Liver (tissue), 9 donors: Measurements from ENCODE around the gene SEC22A. TPM values are rescaled to one million over a fixed set of nuclear protein-coding genes. Genes with fewer than 3 reads are reported as not detected.

Source experiments
- DNase-seq: peaks from one replicate; pipeline ENCODE4 v3.0.0-alpha.2; 2017; ENCODE audit warnings: low spot score
- H3K27ac ChIP-seq, 2 donors: one replicate each; pipeline ENCODE4 v1.7.0; 2013; ENCODE audit warnings: inconsistent platforms in 2 of 2, low read length in 2 of 2, control low read depth in 1 of 2, low read depth in 1 of 2, mild to moderate bottlenecking in 1 of 2
- H3K27me3 ChIP-seq, 4 donors: one replicate each; pipeline versions ENCODE4 v1.6.1 to v1.7.0; 2013; ENCODE audit warnings: low read length in 3 of 4, inconsistent platforms in 1 of 4, mild to moderate bottlenecking in 1 of 4, moderate library complexity in 1 of 4; ENCODE audit not compliant: control insufficient read depth in 4 of 4, insufficient read depth in 4 of 4
- H3K36me3 ChIP-seq, 4 donors: one replicate each; pipeline versions ENCODE4 v1.6.1 to v1.7.0; 2013; ENCODE audit warnings: low read length in 3 of 4, mild to moderate bottlenecking in 3 of 4, low read depth in 1 of 4, moderate library complexity in 1 of 4; ENCODE audit not compliant: control insufficient read depth in 4 of 4, insufficient read depth in 3 of 4
- H3K4me1 ChIP-seq, 4 donors: one replicate each; pipeline versions ENCODE4 v1.6.1 to v1.7.0; 2013; ENCODE audit warnings: low read length in 3 of 4, mild to moderate bottlenecking in 3 of 4, moderate library complexity in 1 of 4; ENCODE audit not compliant: control insufficient read depth in 4 of 4, insufficient read depth in 4 of 4
- H3K4me3 ChIP-seq, 3 donors: one replicate each; pipeline versions ENCODE4 v1.6.1 to v1.7.0; 2013; ENCODE audit warnings: low read length in 3 of 3, control low read depth in 1 of 3, low read depth in 1 of 3, mild to moderate bottlenecking in 1 of 3
- H3K9ac ChIP-seq, 2 donors: one replicate each; pipeline ENCODE4 v1.7.0; 2013; ENCODE audit warnings: low read length in 2 of 2, mild to moderate bottlenecking in 2 of 2, moderate library complexity in 2 of 2, control low read depth in 1 of 2, low read depth in 1 of 2
- H3K9me3 ChIP-seq, 4 donors: one replicate each; pipeline versions ENCODE4 v1.6.1 to v1.7.0; 2013; ENCODE audit warnings: low read length in 3 of 4; ENCODE audit not compliant: control insufficient read depth in 4 of 4
- EGR1 ChIP-seq, 2 donors: IDR thresholded peaks; 2 replicates each; pipeline ENCODE4 v1.6.1; 2016 to 2018; ENCODE audit warnings: antibody characterized with exemption in 2 of 2, low read depth in 2 of 2
- FOXA1 ChIP-seq: IDR thresholded peaks from 2 replicates; pipeline ENCODE4 v1.6.1; 2016; ENCODE audit warnings: antibody characterized with exemption
- FOXA2 ChIP-seq: IDR thresholded peaks from 2 replicates; pipeline ENCODE4 v1.6.1; 2016; ENCODE audit warnings: antibody characterized with exemption
- GABPA ChIP-seq, 2 donors: IDR thresholded peaks in 1 of 2; conservative IDR thresholded peaks in 1 of 2; 2 replicates each; pipeline ENCODE4 v1.6.1; 2016; ENCODE audit warnings: antibody characterized with exemption in 2 of 2, mild to moderate bottlenecking in 1 of 2, moderate library complexity in 1 of 2
- HNF4A ChIP-seq, 2 donors: conservative IDR thresholded peaks; 2 replicates each; pipeline ENCODE4 v1.6.1; 2016; ENCODE audit warnings: antibody characterized with exemption in 2 of 2, mild to moderate bottlenecking in 2 of 2
- HNF4G ChIP-seq: IDR thresholded peaks from 2 replicates; pipeline ENCODE4 v1.6.1; 2016; ENCODE audit warnings: antibody characterized with exemption
- JUND ChIP-seq, 2 donors: IDR thresholded peaks; 2 replicates each; pipeline ENCODE4 v1.6.1; 2016; ENCODE audit warnings: antibody characterized with exemption in 2 of 2
- NR2F2 ChIP-seq: IDR thresholded peaks from 2 replicates; pipeline ENCODE4 v1.6.1; 2016; ENCODE audit warnings: antibody characterized with exemption
- RAD21 ChIP-seq, 2 donors: IDR thresholded peaks; 2 replicates each; pipeline ENCODE4 v1.6.1; 2016; ENCODE audit warnings: antibody characterized with exemption in 2 of 2, mild to moderate bottlenecking in 2 of 2
- RXRA ChIP-seq, 2 donors: IDR thresholded peaks; 2 replicates each; pipeline ENCODE4 v1.6.1; 2017 to 2018; ENCODE audit warnings: antibody characterized with exemption in 2 of 2, mild to moderate bottlenecking in 1 of 2
- SP1 ChIP-seq: IDR thresholded peaks from 2 replicates; pipeline ENCODE4 v1.6.1; 2018; ENCODE audit warnings: antibody characterized with exemption, mild to moderate bottlenecking
- TAF1 ChIP-seq: conservative IDR thresholded peaks from 2 replicates; pipeline ENCODE4 v1.6.1; 2016; ENCODE audit warnings: antibody characterized with exemption, mild to moderate bottlenecking
- YY1 ChIP-seq: IDR thresholded peaks from 2 replicates; pipeline ENCODE4 v1.6.1; 2016; ENCODE audit warnings: antibody characterized with exemption, mild to moderate bottlenecking
- WGBS: extraction: QIAGEN DNeasy Blood & Tissue Kit; methylation state at CpG from one replicate; pipeline ENCODE4 v1.1.7; 2013; 5-methylcytosine and 5-hydroxymethylcytosine counted together
- polyA plus RNA-seq, 2 donors: library from polyadenylated mRNA; stranded (reverse) in 1 of 2; unstranded in 1 of 2; fragments of 200-250 nt in 1 of 2; fragments of >200 nt in 1 of 2; fragmentation: Nextera tagmentation in 1 of 2; extraction: Ambion mirVana in 1 of 2; gene quantifications; one replicate each; pipeline versions ENCODE4 v1.2.1 to v1.2.3, GENCODE V29; 2013 to 2015
- total RNA-seq, 2 donors: library from RNA; depleted of rRNA; stranded (reverse); fragments of >200 nt; gene quantifications; one replicate each; pipeline ENCODE4 v1.2.3, GENCODE V29; 2014
- TF ChIP-seq, protein P1 (sequence below): IDR thresholded peaks from 2 replicates; pipeline ENCODE4 v1.6.1; 2016; ENCODE audit warnings: antibody characterized with exemption
- TF ChIP-seq, protein P2 (sequence below): IDR thresholded peaks from 2 replicates; pipeline ENCODE4 v1.6.1; 2016; ENCODE audit warnings: antibody characterized with exemption
- TF ChIP-seq, protein P3 (sequence below): fragments of 150-350 bp; IDR thresholded peaks from 2 replicates; pipeline ENCODE4 v1.5.1; 2017; ENCODE audit warnings: improper control_type of control experiment, low read depth, low read length; ENCODE audit not compliant: missing input control
- TF ChIP-seq, protein P4 (sequence below): IDR thresholded peaks from 2 replicates; pipeline ENCODE4 v1.6.1; 2016; ENCODE audit warnings: antibody characterized with exemption
- TF ChIP-seq, protein P5 (sequence below): IDR thresholded peaks from 2 replicates; pipeline ENCODE4 v1.6.1; 2016; ENCODE audit warnings: antibody characterized with exemption, mild to moderate bottlenecking
- donor health status: healthy.
- donor health status: healthy.
- donor health status: healthy.
- donor health status: healthy.
- donor health status: healthy.

The SEC22A gene
- total and polyA plus RNA-seq, 4 donors, result 9.7 to 21.7 (median 16.1) TPM

DNA sequence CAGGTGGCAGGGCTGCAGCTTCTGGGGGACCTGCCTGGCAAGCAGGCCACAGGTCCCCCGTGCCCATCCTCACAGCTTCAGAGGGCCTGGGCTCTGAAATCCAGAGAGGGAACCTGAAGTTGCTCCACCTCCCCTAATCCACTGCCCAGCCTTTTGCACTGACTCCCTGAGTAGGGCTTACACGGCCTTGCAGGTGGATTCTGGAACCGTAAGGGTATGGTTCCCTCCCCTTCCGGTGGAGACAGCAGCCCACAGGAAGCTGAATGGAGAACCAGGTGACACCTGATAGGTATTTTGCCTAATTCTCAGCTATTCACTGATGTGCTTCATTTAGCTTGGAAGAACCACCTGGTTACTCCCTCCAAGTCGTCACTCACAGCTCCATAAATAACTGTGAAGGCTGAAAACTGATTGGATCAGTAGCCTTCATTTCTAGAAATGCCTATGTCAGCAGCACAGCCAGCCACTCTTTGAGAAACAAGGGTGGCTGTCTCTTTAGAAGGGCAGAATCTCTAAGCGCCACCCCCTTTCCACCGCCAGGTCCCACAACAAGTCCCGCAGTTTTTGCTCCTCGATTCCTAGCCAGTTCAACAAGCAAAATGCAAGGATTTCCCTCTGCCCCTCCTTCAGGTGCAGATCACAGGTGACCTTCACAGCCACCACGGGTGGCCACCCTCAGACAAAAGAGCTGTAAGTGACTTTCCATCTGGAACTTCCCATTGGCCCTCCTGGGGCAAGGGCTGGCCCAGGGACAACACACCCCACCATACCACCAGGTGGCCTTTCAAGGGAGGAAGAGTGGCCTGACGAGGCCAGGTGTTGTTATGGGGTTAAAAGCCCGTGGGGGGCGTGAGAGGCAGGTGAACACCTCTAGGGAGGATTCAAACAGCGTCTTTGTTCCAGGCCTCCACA lies 112.9 kb downstream of the SEC22A start (continued):
- TF ChIP-seq FOXA1, result no peak
- TF ChIP-seq RAD21 (IDR thresholded peaks at IDR 0.05), result no peak
- TF ChIP-seq HNF4A (conservative IDR thresholded peaks at IDR 0.05), result no peak
- TF ChIP-seq, protein P1, sequence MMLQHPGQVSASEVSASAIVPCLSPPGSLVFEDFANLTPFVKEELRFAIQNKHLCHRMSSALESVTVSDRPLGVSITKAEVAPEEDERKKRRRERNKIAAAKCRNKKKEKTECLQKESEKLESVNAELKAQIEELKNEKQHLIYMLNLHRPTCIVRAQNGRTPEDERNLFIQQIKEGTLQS, result no peak
- TF ChIP-seq RXRA (IDR thresholded peaks at IDR 0.05), result no peak
- TF ChIP-seq, protein P2, sequence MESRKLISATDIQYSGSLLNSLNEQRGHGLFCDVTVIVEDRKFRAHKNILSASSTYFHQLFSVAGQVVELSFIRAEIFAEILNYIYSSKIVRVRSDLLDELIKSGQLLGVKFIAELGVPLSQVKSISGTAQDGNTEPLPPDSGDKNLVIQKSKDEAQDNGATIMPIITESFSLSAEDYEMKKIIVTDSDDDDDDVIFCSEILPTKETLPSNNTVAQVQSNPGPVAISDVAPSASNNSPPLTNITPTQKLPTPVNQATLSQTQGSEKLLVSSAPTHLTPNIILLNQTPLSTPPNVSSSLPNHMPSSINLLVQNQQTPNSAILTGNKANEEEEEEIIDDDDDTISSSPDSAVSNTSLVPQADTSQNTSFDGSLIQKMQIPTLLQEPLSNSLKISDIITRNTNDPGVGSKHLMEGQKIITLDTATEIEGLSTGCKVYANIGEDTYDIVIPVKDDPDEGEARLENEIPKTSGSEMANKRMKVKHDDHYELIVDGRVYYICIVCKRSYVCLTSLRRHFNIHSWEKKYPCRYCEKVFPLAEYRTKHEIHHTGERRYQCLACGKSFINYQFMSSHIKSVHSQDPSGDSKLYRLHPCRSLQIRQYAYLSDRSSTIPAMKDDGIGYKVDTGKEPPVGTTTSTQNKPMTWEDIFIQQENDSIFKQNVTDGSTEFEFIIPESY, result no peak

DNA sequence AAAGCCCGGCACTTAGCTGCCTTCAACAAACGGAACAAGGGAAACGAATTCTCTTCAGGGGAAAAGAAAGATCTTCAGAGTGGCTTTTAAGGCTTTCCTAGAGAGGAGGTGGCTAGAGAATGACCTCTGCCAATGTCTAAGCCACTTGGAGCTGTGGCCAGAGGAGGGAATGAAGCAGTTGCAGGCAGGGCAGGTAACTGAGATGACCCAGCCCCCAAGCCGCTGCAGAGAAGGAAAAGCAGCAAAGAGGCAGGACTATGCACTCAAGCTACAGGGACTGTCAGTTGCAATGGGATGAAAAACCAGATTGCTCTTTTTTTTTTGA lies 113.5 kb downstream of the SEC22A start:
- Histone ChIP-seq H3K4me1 (peaks cover 0 to 3% (median 0%) of the 10 kb centered on the region in 4 donors), H3K4me3 (no peak overlapping the region), H3K27me3 (no peaks in the 10 kb centered on the region), H3K9me3 (no peaks in the 10 kb centered on the region), H3K36me3 (no peaks in the 10 kb centered on the region), H3K27ac (no peak overlapping the region), H3K9ac (no peak overlapping the region)
- no peak for DNase-seq
- TF ChIP-seq FOXA1 (no peak), GABPA (IDR thresholded peaks at IDR 0.05 in 1 of 2, conservative IDR thresholded peaks at IDR 0.05 in 1 of 2) (no peak), JUND (IDR thresholded peaks at IDR 0.05) (no peak), EGR1 (IDR thresholded peaks at IDR 0.05; ENCODE audit: low read depth in 2 of 2) (no peak), YY1 (no peak), NR2F2 (no peak), TAF1 (no peak), HNF4A (conservative IDR thresholded peaks at IDR 0.05) (no peak), RXRA (IDR thresholded peaks at IDR 0.05) (no peak), FOXA2 (no peak), SP1 (no peak), HNF4G (no peak), RAD21 (IDR thresholded peaks at IDR 0.05) (no peak)
- TF ChIP-seq, protein P3, sequence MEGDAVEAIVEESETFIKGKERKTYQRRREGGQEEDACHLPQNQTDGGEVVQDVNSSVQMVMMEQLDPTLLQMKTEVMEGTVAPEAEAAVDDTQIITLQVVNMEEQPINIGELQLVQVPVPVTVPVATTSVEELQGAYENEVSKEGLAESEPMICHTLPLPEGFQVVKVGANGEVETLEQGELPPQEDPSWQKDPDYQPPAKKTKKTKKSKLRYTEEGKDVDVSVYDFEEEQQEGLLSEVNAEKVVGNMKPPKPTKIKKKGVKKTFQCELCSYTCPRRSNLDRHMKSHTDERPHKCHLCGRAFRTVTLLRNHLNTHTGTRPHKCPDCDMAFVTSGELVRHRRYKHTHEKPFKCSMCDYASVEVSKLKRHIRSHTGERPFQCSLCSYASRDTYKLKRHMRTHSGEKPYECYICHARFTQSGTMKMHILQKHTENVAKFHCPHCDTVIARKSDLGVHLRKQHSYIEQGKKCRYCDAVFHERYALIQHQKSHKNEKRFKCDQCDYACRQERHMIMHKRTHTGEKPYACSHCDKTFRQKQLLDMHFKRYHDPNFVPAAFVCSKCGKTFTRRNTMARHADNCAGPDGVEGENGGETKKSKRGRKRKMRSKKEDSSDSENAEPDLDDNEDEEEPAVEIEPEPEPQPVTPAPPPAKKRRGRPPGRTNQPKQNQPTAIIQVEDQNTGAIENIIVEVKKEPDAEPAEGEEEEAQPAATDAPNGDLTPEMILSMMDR, result no peak
- TF ChIP-seq, protein P1, result no peak
- TF ChIP-seq, protein P4, sequence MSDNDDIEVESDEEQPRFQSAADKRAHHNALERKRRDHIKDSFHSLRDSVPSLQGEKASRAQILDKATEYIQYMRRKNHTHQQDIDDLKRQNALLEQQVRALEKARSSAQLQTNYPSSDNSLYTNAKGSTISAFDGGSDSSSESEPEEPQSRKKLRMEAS, result no peak
- TF ChIP-seq, protein P2, result no peak
- TF ChIP-seq, protein P5, sequence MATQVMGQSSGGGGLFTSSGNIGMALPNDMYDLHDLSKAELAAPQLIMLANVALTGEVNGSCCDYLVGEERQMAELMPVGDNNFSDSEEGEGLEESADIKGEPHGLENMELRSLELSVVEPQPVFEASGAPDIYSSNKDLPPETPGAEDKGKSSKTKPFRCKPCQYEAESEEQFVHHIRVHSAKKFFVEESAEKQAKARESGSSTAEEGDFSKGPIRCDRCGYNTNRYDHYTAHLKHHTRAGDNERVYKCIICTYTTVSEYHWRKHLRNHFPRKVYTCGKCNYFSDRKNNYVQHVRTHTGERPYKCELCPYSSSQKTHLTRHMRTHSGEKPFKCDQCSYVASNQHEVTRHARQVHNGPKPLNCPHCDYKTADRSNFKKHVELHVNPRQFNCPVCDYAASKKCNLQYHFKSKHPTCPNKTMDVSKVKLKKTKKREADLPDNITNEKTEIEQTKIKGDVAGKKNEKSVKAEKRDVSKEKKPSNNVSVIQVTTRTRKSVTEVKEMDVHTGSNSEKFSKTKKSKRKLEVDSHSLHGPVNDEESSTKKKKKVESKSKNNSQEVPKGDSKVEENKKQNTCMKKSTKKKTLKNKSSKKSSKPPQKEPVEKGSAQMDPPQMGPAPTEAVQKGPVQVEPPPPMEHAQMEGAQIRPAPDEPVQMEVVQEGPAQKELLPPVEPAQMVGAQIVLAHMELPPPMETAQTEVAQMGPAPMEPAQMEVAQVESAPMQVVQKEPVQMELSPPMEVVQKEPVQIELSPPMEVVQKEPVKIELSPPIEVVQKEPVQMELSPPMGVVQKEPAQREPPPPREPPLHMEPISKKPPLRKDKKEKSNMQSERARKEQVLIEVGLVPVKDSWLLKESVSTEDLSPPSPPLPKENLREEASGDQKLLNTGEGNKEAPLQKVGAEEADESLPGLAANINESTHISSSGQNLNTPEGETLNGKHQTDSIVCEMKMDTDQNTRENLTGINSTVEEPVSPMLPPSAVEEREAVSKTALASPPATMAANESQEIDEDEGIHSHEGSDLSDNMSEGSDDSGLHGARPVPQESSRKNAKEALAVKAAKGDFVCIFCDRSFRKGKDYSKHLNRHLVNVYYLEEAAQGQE, result no peak
- WGBS, result 70% methylated on average over 4 of the region's 4 CpGs
